Astrocyte of the spinal cord (primary cell): ENCODE results near the gene C14orf180.

Experiments used
- DNase-seq: peaks from one replicate; pipeline ENCODE4 v3.0.0; 2011; ENCODE audit warnings: low read depth, low spot score
- H3K4me3 ChIP-seq: 2 replicates; pipeline ENCODE4 v1.5.1; 2011; ENCODE audit warnings: low read depth, mild to moderate bottlenecking, low read length, moderate library complexity
- in situ Hi-C: cut with HindIII; loops from 2 replicates; pipeline ENCODE4 v1.10.0; 2017; ENCODE audit warnings: low sequenced_read_pairs
- TF ChIP-seq, protein P1 (sequence below): IDR thresholded peaks from 2 replicates; pipeline ENCODE4 v1.5.1; 2012; ENCODE audit warnings: low read depth, mild to moderate bottlenecking, low read length, inconsistent platforms

The C14orf180 gene

DNA sequence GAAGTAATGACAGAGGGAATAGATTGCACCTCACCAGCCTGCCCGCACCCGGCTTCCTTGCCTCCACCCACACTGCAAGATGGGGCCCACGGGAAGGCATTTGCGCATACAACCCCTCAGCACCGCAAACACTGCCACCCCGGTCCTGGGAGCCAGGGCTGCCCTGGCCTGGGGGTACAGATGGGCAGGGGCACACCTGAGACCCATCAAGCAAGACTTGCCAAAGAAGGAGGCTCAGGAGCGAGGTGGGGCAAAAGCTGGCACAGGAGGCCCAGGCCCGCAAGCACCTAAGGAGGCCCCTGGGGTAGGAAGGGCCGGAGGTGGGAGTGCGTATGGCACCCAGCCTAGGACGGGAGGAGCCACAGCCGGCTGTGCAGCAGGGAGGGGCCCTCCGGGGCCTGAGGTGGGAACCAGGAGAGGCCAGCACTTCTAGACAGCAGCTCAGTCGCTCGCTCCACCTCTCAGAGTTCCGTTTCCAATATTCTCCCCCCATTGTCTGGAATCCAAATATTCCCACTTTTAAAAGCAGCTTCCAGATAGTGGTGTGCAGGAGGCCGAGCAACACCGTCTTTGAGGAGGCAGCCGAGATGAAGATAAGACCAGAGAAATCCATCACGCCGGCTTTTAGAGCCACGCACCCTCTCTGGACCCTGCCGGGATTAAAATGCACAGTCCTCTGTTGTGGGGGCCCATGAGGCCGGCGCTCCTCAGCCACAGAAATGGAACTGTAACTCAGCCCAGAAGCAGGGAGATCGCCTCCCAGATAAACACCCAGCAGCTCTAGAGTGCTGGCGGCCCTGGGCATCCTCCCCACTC, 12.2 kb upstream of the C14orf180 start:
- DNase-seq = no peak
- no peak overlapping the region for H3K4me3 ChIP-seq
- TF ChIP-seq, protein P1, sequence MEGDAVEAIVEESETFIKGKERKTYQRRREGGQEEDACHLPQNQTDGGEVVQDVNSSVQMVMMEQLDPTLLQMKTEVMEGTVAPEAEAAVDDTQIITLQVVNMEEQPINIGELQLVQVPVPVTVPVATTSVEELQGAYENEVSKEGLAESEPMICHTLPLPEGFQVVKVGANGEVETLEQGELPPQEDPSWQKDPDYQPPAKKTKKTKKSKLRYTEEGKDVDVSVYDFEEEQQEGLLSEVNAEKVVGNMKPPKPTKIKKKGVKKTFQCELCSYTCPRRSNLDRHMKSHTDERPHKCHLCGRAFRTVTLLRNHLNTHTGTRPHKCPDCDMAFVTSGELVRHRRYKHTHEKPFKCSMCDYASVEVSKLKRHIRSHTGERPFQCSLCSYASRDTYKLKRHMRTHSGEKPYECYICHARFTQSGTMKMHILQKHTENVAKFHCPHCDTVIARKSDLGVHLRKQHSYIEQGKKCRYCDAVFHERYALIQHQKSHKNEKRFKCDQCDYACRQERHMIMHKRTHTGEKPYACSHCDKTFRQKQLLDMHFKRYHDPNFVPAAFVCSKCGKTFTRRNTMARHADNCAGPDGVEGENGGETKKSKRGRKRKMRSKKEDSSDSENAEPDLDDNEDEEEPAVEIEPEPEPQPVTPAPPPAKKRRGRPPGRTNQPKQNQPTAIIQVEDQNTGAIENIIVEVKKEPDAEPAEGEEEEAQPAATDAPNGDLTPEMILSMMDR = no peak
- in situ Hi-C loops = no loop called here

GRCh38 chr14:104567957-104568225, 11.7 kb upstream of the C14orf180 start:
- DNase-seq = no peak
- in situ Hi-C loops = no loop called here
- H3K4me3 ChIP-seq = no peak overlapping the region
- TF ChIP-seq, protein P1 = no peak

DNA sequence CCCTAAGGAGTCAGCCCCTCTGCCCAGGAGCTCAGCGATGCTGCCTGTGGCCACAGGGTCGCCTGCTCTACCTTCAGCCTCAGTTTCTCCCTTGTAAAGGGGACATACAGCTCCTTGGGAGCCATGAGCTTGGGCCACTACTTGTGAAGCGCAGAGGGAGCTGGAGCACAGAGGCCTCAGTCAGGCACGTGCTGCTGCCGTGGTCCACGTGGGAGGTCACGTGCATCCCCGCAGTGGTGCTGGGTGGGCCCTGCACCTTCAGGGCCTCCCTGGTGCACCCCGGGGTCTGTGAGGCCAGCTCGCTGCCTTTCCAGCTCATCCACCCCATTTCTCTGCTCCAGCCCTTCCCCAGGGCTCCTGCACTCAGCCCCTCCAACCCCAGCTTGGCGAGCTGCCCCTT, 10.9 kb upstream of the C14orf180 start:
- TF ChIP-seq, protein P1 = no peak
- DNase-seq = no peak
- H3K4me3 ChIP-seq = no peak overlapping the region
- in situ Hi-C loops = no loop called here

GRCh38 chr14:104569435-104569834, 10.1 kb upstream of the C14orf180 start:
- DNase-seq = no peak
- TF ChIP-seq, protein P1 = no peak
- in situ Hi-C loops = no loop called here
- H3K4me3 ChIP-seq = no peak overlapping the region

- DNase-seq = no peak
- in situ Hi-C loops = no loop called here
- TF ChIP-seq, protein P1 = no peak
- no peak overlapping the region for H3K4me3 ChIP-seq
Observed at GRCh38 chr14:104571246-104571645, 8.3 kb upstream of the C14orf180 start.

GRCh38 chr14:104572024-104572626, 7.4 kb upstream of the C14orf180 start:
- in situ Hi-C loops = no loop called here
- no peak overlapping the region for H3K4me3 ChIP-seq
- no peak for DNase-seq
- TF ChIP-seq, protein P1 = no peak
